SW480 (cell line): ENCODE results near the gene STXBP4.
"Not testable (repeated sequence)": the region's sequence is repeated elsewhere in the genome, so short reads cannot be mapped to it uniquely, and the experiment has no call there.

Experiments used
- DNase-seq: peaks from one replicate; pipeline ENCODE4 v3.0.0-alpha.2; 2016; ENCODE audit warnings: low spot score

Gene STXBP4

GRCh38 chr17:55053855-55054254 lies 85.3 kb downstream of the STXBP4 start:
- peak; percentile 8 for DNase-seq

GRCh38 chr17:55054429-55054828 lies 85.9 kb downstream of the STXBP4 start:
- no peak for DNase-seq

DNA sequence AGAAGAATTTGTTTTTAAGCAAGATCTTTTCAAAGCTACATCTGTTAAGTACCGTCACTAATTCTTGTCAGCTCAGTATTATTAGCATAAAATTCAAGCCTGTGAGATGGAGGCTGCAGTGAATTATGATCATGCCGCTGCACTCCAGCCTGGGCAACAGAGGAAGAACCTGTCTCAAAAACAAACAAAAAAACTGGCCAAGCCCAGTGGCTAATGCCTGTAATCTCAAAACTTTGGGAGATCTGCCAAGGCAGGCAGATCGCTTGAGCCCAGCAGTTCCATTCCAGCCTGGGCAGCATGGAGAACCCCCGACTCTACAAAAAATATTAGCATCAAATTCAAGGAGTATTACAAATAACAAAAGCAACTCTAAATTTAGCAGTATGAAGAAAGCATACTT lies 88.0 kb downstream of the STXBP4 start:
- DNase-seq, result no peak

DNA sequence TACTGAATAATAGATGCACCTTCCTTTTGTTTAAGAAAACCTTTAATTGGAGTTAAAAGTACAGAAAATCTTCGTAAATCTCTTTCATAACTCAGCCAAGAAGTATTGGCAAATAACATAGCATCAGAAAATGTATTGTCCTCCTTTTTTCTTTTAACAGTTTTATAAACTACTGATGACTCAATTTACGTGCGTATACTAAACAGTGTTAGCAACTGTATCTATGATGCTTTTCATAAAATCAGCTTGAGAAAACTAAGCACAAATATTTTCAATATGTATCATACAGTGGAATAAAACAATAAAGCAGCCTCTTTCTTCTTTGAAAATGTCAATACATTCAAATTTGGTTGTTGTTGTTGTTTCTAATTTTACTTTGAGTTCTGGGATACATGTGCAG lies 88.6 kb downstream of the STXBP4 start:
- DNase-seq, result no peak

GRCh38 chr17:55059724-55060123 lies 91.2 kb downstream of the STXBP4 start:
- DNase-seq, result no peak

DNA sequence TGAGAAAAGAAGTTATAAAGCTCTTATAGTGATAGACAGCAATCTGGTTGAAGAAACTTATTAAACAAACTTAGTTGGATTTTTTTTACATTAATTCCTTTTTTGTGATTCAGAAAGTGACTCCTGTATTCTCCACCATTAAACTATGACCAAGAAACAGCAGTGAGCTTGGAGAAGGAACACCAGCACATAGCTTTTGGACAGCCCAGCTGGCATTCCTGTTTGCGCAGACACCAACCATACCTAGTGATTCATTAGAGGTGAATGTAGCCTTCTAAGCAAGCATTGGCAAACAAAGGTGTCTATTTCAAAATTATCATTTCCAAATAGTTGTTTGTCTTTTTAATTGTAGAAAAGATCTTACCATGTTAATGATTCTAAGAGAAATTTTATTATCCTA lies 94.4 kb downstream of the STXBP4 start:
- DNase-seq, result no peak

GRCh38 chr17:55063885-55064874 lies 95.6 kb downstream of the STXBP4 start:
- DNase-seq, result no peak

- peak; percentile 4 for DNase-seq
Observed at GRCh38 chr17:55067697-55068439, 99.3 kb downstream of the STXBP4 start.

GRCh38 chr17:55068862-55069811 lies 100.6 kb downstream of the STXBP4 start:
- no peak for DNase-seq

DNA sequence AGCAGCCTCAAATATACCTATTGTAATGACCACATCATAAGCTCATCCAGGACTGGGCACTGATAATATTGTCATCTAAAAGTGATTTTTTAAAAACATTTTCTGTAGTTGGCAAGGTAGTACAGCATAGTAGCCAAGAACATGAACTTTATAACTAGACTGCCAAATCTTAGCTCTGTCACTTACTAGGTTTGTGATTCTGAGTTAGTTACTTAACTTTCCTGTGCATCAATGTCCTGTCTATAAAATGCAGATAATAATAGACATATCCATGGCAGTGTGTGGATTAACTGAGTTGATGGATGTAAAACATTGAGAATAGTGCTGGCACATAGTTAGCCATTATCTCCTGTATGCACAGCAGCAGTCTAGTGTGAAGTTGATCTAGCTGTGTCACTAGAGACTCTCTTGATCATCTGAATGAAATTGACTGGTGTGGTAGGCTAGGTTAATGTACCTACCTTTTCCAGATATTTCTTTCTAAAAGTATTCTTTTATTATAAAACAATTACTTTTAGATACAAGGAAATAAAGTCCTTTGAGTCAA lies 101.5 kb downstream of the STXBP4 start:
- no peak for DNase-seq

DNA sequence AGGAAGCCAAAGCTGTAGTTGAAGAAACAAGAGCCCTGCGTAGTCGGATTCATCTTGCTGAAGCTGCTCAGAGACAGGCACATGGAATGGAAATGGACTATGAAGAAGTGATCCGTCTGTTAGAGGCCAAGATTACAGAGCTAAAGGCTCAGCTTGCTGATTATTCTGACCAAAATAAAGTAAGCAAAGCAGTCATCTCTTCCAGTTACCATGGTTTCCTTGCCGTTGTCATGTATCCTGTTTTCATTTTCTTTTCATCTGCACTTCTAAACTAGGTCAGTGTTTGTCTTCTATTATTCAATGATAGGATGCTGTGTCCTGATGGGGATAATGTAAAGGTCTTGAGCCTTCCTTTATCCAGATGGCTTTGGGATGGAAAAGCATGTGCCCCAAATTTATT lies 104.3 kb downstream of the STXBP4 start:
- no peak for DNase-seq

- DNase-seq, result not testable (repeated sequence)
Observed at GRCh38 chr17:55073467-55073866, 104.9 kb downstream of the STXBP4 start.

DNA sequence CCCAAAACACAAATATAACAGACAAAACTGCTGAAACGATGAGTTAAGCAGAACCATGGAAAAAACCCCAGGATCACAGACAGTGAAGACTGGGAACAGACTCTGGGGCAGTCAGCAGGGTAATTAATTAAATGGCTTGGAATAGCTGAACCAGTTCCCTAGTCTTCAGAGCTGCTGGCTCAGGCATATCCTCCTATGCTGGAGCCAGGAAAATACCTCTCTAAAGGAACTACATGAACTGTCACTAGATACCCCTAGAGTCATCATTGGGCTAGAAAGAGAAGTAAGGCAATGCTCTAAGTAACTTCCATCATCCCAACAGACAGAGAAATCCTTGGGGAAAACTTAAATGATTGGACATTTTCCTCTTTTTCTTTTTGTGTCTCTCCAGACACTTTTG lies 113.0 kb downstream of the STXBP4 start:
- no peak for DNase-seq

GRCh38 chr17:55086635-55087058 lies 118.1 kb downstream of the STXBP4 start:
- DNase-seq, result no peak

GRCh38 chr17:55089256-55089655 lies 120.7 kb downstream of the STXBP4 start:
- no peak for DNase-seq

DNA sequence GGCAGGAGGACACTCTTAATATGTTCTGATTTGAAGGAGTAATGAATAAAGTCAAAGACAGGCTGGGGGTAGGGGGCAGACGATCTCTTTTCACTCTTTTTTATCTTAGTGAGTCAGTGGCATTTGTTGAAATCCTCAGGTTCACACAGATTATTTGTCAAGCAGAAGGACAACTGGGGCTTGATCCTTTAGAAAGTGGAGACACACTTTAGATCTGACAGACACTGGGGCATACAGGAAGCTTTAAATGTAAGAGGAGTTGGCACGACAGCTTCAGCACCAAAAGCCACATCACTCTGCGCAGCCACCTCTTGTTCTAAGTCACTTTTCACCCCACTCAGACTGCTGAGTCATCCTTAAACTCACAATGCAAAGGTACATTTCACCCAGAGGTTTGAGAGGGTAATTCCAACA lies 121.5 kb downstream of the STXBP4 start:
- DNase-seq, result peak; percentile 41

GRCh38 chr17:55093353-55093752 lies 124.8 kb downstream of the STXBP4 start:
- no peak for DNase-seq

- DNase-seq, result no peak
Observed at GRCh38 chr17:55098765-55099164, 130.2 kb downstream of the STXBP4 start.

GRCh38 chr17:55110521-55110920 lies 142.0 kb downstream of the STXBP4 start:
- DNase-seq, result no peak

GRCh38 chr17:55114283-55114682 lies 145.7 kb downstream of the STXBP4 start:
- no peak for DNase-seq

- no peak for DNase-seq
Observed at GRCh38 chr17:55116440-55116914, 147.9 kb downstream of the STXBP4 start.
